Activated gamma-delta T cell treated with anti-CD3 and anti-CD28 coated beads, Interleukin-2, amount 50 U/mL, for 16 hours (primary cell): ENCODE measurements around the gene PLA2G5.

Experiments
- DNase-seq: peaks from one replicate; pipeline ENCODE4 v3.0.0-alpha.2; 2020; ENCODE audit warnings: low read depth

Gene PLA2G5

DNA sequence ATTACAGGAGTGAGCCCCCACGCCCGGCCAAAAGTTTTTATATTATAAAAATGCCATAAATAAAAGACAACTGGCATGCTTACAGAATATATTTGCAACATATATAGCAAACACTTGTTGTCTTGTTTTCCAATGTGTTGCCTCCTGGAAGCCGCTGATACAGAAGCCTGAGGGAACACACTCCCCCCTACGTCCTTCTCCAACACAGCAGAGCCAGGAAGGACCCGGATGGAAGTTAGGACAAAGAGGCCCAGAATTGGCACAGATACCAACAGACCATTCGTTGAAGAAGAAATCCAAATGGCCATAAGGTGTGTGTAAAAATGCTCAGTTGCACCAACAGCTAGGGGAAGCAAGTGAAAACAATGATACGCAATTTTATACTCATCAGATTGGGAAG lies 1.3 kb upstream of the PLA2G5 start:
- no peak for DNase-seq

DNA sequence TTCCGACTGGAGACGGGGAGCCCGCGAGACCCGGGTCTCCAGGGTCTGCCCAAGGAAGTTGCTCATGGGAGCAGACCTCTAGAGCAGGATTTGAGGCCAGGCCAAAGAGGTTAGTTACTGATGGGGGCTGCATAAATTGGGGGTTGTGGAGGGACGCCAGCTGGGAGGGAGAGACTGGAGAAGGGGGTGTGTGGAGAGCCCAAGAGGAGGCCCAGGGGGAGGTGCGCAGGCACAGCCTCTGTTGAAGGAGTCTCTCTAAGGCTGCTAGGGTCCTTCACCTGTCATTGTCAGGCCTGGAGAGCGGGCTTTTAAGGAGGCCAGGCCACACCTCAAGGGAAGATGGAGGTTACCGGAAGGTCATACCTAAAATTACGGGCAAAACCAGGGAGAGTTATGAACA lies 363 bp downstream of the PLA2G5 start:
- no peak for DNase-seq

DNA sequence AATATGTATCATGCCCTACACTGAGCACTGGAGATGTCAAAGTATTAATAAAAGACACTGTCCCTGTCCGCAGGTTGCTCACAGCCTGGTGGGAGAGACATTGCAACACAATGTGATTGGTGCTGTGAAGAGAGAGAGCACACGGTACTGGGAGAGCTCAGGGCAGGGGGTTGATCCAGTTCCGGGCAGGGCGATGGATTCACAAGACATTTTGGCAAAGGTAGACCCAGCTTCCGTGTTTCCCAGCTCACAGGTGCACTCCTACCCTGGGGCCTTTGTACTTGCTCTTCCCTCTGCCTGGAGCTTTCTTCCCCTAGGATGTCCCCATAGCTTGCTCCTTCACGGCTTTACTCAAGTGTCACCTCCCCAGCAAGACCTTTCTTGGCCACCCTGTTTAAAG lies 1.4 kb downstream of the PLA2G5 start:
- no peak for DNase-seq

DNA sequence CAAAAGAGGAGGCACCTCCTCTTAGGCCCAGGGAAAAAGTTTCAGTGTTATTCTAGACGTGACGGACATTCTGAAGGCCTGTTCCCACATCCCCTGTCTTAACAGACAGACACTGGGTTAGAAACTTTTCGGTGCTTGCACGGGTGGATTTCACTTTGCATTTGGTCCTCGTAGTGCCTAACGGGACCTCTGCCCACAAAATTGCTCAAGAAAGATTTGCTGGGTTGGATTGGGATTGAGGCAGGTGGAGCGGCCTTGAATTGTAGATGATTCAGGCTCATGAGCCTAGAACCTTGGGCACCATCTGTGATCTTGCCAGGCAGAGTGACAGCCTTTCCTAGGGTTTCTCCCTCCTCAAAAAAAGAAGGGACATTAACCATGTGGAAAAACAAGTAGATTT lies 2.8 kb downstream of the PLA2G5 start:
- DNase-seq, result no peak

DNA sequence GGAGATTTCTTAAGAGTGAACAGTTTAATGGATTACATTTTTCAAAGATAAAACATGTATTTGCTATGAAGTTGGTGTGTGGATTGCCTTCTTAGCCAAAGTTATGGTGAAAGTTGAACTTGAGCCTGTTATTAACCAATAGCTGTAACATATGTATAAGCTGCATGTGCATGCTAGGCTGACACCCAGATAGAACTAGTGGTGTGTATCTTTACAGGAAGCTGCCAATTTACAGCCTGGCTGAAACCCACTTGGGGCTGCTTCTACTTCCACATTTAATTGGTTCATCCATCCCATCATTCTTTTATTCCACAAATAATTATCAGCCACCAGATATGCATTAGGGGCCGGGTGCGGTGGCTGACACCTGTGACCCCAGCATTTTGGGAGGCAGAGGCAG lies 3.3 kb downstream of the PLA2G5 start:
- DNase-seq, result no peak

DNA sequence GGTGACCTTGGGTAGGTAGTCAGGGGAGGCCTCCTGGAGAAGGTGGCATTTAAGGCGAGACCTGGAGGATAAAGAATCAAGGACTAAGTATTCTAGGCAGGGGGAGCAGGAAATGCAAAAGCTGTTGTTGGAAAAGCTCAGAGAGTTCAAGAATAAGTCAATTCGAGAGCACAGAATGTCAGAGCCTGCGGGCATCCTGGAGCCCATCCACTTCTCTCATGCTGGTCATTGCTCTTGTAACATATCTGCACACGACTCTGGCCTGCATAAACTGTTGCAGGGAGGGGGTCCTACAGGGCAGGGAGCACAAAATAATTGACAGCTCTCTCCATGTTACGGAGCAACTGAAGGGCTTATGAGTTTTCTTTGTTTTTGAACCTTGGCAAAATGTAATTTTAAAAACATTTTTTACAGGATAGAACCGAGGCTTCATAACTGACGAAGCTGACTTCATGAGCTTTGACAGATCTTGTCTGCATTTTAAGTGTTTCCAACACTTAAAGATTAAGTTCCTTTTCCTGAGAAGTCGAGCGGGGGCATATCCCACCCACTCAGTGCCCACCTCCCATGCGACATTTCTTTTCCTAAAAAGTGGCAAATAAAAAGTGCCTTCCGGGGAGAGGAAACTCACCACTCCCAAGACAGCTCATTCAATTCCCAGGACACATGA lies 4.2 kb downstream of the PLA2G5 start:
- DNase-seq, result no peak

DNA sequence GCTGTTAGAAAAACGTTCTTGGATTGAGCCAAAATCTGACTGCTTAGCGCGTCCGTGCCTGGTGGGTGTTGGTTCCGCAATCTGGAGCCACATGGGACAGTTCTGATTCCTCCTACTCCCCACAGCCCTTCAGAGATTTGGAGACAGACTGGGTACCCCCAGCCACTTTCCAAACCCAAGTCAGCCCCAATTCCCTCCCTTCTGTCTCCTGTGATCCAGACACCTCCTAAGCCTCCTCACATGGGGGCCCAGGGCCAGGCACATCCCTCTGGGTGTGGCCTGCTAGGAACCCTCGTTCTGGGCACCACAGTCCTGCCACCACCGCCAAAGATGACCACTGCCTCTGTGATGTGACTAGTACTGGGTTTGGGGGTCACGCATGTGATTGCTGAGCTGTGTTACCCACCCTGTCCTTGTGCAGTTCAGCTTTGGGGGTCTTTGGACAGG lies 4.8 kb downstream of the PLA2G5 start:
- DNase-seq, result no peak

DNA sequence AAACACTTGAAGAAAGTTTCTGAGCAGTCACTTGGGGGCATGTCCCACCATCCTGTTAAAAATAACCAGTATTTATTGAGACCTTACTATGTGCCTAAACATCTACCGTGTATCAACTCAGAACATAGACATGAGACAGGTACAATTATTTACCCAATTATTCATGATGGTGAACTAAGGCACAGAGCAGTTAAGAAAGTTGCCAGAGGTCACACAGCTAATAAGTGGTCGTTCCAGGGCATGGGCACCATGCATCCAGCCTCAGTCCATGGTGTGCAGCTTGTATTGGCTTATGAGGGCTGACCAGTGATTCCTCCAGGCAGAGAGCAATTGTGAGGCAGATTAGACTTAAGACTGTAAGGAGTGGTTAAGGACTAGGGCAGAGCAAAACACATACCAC lies 5.4 kb downstream of the PLA2G5 start:
- no peak for DNase-seq

DNA sequence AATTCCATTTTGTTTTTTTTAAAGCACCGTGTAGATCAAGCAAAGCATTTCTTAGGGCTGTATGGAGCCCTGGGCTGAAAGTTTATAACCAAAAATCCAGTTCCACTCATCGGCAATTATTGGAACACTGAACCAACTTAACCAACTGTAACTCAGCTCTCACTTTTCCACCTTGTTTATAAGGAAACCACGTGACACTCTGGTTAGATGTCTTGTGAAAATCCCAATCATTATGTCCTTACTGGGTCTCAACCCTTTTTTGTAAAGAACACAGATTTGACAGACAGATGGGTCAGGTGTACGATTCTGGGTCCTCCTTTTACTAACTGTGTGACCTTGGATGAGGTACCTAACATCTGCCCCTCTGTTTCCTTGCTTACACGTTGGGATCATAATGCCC lies 6.2 kb downstream of the PLA2G5 start:
- DNase-seq, result no peak

DNA sequence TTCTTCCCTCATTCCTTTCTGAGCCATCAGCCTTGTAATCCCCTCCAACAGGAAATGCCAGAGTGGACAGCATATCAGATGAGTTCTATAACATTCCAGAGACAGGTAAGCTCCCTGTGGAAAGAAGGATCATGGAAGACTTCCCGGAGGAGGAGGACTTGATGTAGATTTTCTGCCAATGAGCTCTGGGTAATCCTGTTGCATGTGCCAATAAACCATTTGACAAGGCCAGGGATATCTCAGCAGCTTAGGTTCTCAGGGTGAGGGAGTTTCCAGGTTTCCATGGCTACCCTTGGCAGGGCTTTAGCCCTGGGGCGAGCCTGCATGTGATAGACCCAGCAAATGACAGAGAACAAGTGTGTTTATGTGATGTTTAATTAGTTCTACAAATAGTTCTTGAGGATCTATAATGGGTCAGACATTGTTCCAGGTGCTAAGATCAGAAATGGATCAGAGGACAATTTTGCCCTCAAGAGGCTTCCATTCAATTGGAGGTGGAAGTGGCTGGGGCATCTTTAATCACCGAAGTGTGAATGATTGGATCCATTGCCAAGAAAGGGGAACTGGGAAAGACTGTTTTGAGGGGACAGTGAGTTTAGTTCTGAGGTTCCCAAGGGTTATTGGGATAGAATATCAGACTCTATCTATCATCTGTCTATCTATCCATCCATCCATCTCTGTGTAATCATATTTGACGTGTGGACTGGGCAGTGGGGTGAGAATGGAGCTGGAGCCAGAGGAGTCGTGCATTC lies 6.9 kb downstream of the PLA2G5 start:
- DNase-seq, result no peak

DNA sequence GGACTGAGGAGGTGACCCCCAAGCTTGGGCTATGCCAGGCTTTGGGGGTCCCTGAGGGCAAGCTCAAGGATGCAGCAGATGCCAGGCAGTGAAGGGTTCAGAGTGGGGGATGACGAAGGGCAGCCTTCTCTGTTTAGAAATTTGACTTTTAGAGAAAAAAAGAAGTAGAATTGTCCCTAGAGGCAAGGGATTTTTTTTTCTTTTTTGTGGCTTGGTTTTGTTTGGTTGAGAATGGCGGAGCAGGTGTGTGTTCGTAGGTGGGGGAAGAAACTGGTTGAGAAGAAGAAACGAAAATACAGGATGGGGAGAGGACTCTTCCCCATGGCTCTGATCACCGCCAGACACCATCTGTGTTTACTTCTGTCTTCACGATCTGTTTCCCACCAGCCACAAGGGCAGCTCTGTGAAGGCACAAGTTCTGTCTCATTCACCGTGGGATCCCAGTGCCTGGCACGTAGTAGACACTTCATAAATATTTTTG lies 8.2 kb downstream of the PLA2G5 start:
- DNase-seq, result no peak

DNA sequence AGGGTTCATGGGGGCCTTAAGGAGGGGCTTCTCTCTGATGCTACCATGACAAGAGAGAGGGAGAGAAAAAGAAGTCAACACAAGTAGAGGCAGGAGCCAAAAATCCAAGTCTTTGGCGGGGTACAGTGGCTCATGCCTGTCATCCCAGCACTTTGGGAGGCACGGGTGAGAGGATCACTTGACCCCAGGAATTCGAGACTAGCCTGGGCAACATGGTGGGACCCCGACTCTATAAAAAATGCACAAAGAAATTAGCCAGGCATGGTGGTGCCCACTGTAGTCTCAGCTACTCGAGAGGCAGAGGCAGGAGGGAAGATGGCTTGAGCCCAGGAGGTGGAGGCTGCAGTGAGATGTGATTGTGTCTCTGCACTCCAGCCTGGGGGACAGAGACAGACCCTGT lies 8.7 kb downstream of the PLA2G5 start:
- no peak for DNase-seq

DNA sequence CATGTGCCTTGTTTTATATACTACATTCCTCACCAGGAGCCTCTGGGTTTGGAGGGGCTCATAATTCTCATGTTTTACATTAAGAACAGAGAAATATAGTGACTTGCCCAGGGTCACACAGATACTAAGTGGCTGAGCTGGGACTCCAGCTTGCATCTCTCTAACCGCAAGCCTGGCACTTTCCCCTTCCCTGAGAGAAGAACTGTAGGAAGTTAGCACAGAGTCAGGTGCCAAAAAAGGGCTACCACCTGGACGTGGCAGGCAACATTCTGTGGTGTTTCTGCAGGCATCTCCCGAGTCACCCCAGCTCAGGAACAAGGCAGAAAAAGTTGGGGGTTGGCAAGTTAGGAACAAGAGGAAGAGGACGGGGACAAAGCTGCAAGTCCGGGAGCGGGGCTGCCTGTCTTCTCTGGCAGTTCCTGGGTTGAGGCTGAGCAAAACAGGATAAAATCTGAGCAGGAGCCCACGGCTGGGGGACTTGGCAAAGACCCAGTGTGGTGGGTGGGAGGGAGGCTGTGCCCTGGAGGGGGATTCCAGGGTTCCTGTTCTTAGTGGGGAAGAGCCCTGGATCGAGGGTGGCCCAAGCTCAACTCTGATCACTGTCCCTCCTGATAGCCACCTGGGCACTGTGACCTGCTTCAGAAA lies 9.8 kb downstream of the PLA2G5 start:
- DNase-seq, result no peak

DNA sequence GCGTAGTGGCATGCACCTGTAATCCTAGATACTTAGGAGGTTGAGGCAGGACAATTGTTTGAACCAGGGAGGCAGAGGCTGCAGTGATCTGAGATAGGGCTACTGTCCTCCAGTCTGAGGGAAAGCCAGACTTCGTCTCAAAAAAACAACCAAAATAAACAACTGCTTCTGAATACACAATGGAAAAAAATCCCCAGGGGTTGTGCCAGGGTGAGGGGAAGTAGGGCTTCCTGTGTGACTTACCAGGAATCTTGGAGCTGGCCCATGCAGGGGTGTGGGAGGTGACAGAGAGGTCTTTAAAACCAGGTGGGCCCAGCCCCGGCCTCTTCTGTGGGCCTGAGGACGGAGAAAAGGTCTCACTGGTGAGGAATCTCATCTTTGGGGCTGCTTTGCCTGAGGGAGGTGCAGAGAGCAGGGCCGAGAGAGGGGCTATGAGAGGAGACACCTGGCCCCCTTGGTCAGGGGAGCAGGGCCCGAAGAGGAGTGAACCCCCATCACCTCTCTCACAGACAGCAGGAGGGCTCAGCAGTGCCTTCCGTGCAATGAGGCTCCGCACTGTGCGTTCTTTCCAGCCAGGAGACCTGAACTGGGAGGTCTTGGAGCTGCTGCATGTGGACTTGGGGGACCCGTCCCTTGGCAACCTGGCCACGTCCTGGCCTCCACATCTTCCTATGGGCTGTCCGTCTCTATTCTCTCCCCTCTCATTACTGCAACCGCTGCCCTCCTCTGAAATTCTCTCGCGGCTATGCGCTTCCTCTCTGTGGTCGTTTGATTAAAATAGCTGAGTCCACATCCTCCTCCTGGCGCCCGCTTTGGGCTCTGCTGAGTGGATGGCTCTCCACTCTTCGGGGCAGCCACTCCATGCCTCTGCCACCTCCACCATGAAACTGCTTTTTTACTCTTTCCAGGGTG lies 10.7 kb downstream of the PLA2G5 start:
- DNase-seq, result no peak

DNA sequence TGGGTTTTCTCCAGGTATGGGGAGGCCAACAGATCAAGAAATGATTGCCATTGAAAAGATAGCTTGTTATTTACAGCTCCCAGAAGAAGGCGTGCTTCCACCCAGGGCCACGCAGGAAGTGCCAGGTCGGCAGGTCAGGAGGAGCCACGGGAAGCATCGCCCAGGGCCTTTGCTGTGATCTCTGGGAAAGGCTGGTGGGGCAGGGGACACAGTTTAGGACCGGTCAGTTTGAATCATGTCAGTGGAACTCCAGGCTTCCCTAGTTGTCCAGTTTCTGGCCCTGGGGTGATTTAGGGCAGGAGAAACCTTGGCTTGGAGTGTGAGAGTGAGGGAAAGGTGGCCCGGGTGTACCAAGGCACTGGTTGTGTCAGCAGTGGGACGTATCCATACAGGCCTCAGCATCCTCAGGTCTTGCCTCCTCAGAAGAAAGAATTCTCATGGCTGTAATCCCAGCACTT lies 11.4 kb downstream of the PLA2G5 start:
- no peak for DNase-seq

DNA sequence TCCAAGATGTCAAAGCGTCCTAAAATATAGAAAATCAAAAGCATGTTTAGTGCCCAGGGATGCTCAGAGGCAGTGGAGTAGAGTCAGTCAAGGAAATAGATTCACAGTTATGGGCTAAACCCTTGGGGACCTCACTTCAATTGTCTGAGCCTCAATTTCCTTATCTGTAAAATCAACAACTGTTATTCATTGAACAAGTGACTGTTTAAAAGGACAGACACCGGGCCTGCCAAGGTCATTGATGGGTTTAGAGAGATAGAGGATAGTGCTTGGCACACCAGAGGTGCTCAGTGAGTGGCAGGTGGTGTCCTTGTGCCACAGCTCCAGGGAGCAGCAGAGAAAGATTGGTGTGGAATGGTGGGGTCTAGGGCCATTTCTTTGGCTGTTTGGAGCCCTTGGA lies 12.8 kb downstream of the PLA2G5 start:
- DNase-seq, result no peak

DNA sequence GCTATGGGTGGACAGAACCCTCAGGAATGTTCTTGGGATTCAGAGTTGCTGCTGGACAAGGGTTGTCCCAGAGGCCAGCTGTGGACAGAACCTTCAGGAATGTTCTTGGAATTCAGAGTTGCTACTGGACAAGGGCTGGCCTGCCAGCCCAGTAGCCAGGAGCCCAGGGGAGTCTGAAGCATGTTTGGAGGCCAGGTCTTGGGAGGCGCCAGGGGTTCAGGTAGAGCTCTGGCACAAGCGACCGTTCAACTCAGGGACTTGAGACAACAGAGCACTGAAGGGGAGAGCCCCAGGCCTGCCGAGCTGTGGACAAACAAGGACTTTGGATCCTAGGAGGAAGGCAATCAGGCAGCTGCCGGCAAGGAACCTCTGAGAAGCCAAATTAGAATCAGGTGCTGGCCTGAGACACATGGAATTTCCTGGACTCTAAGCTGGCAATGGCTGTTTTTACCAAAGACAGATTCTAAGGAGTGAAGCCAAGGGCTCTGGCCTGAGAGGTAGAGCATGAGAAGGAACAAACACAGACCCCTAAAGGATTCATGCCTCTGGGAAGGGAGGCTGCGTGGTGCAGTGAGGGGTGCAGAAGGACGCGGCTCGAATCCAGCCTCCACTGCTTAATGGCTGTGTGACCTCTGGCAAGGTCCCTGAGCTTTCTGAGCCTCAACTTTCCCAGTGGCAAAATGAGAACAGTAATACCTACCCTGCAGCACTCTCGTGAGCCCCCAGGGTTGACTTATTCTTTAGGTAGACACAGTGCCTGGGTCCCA lies 13.4 kb downstream of the PLA2G5 start:
- DNase-seq, result no peak

DNA sequence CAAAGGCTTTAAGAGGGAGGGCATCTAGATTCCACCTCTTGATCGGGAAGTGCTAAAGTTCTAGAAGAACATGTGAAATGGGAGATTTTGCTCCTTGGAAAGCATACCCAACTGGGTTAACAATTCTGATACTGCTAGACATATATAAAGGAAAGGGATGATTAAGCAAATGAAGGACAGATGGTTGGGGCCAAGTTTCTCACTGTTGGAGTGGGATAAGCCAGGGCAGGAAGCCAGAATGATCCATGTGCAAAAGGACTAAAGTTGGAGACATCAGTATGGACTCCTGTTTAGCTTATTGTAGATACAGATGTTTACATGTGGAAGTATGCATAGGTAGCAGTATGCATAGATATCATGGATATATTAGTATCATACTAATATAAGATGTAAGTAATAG lies 16.8 kb downstream of the PLA2G5 start:
- no peak for DNase-seq

DNA sequence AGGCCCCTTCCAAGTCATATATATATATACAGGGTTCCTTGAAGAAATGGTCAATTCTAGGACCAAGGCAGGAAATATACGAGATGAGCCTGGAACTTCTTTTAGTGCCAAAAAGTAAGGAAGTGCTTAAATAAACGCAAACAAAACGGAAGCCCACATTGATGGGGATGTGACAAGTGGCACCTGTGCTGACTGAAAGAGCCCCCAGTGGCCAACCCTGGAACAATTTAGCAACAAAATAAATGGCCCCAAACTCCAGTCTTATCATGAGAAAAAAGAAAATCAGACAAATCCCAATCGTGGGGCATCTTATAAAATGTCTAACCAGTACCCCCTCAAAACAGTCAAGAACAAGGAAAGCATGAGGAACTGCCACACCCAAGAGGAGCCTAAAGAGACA lies 17.7 kb downstream of the PLA2G5 start:
- no peak for DNase-seq

DNA sequence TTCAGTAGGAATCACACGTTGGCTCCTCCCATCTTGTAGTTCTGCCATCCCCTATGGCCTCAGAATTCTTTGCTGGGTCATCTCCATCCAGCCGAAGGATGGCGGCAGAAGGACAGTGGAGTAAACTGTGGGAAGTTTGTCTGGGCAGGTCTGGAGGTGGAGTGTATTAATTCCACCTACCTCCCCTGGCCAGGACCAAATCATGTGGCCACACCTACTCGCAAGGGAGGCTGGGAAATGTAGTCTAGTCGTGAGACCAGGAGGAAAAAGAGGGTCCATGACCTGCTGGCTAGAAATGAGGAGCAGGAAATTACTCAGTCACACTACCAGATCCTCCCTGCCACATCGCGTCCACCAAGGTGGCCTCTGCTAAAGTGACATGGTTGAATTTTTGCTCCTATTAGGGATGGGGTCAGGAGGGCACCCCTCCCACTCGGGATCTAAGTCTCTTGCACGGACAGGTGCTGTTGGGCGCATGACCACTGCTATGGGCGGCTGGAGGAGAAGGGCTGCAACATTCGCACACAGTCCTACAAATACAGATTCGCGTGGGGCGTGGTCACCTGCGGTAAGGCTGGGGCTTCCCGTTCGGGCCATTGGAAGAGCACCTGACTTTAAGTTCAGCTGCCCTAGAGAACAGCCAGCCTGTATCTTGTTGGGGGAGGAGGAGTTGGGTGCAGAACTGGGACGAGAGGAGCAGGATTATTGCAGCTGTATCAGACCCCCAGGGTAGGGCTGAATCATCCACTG lies 19.5 kb downstream of the PLA2G5 start:
- DNase-seq, result no peak

DNA sequence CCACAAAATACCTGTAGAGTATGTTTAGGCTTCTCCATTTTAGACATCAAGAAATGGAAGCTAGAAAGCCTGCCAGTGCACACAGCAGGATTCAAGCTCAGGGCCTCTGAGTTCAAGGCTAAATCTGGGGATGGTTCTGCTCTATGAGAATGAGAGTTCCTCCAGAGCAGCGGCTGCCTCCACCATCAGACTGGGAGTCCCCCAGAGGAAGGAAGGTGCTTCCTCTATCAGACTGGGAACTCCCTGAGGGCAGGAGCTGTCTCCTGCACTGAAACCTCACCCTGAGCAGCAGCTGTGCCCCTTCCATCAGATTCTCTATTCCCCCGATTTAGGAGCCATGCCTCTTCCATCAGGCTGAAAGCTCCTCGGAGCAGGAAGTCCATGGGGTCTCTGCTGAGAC lies 20.1 kb downstream of the PLA2G5 start:
- no peak for DNase-seq
